ENCODE measurements around the gene GPAM. TPM values are rescaled to one million over a fixed set of nuclear protein-coding genes. Genes with fewer than 3 reads are reported as not detected.

Gene GPAM
- total RNA-seq, 2 experiments from 2014 or later, result 7.5 to 13.0 TPM

DNA sequence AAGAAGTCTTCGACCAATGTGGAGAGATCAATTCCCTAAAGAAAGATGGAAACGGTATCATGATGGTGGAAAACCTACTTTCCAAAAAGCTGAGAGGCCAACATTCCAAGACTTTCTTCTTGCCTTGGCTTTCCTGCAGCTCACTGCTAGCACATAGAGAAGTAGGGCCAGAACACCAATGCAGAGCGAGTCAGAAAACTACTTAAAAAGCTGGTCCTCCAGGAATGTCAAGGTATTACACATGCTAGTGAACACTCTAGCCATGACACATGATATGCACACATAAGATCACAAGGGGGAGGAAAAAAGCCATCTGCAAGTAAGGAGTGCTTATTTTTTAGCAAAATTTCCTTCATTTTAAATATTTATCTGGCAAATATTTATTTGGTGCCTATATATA is 22.7 kb downstream of the GPAM start:
- Histone ChIP-seq H3K36me3 (ENCODE audit: insufficient read depth, low read length) (peaks cover 94% of the 10 kb centered on the region), H3K9me2 (ENCODE audit: insufficient read depth, low read length) (no peaks in the 10 kb centered on the region), H3K27ac (ENCODE audit: low read depth, low read length, poor library complexity, severe bottlenecking) (no peak overlapping the region), H2AFZ (ENCODE audit: low read length) (no peak overlapping the region), H3K4me1 (ENCODE audit: insufficient read depth, low read length, poor library complexity, severe bottlenecking) (no peaks in the 10 kb centered on the region), H3K79me2 (ENCODE audit: insufficient read depth, low read depth, low read length) (no peaks in the 10 kb centered on the region), H3K4me2 (ENCODE audit: low read length) (no peak overlapping the region), H3K9me3 (ENCODE audit: low read length) (no peaks in the 10 kb centered on the region), H4K20me1 (ENCODE audit: insufficient read depth, low read length) (no peaks in the 10 kb centered on the region), H3K4me3 (ENCODE audit: low read depth, low read length, poor library complexity, severe bottlenecking) (no peak overlapping the region)
- ChIA-PET CTCF (ENCODE audit: unreplicated experiment) (no interaction called here), POLR2A (interaction anchor here (0.7 to 1.8 kb wide), 5 partner anchors 10 to 762 kb away, joined by 3 to 6 read pairs (median 3); no protein-coding TSS in a partner anchor)
- intact Hi-C loops (cut with micrococcal nuclease; ENCODE audit: unreplicated experiment), result no loop called here
- BruUV-seq (replicated peaks), result no TSS peak
- TF ChIP-seq EZH2phosphoT487 (IDR thresholded peaks at IDR 0.05; ENCODE audit: borderline replicate concordance, low read depth, low read length), result no peak
- TF ChIP-seq, protein P1, sequence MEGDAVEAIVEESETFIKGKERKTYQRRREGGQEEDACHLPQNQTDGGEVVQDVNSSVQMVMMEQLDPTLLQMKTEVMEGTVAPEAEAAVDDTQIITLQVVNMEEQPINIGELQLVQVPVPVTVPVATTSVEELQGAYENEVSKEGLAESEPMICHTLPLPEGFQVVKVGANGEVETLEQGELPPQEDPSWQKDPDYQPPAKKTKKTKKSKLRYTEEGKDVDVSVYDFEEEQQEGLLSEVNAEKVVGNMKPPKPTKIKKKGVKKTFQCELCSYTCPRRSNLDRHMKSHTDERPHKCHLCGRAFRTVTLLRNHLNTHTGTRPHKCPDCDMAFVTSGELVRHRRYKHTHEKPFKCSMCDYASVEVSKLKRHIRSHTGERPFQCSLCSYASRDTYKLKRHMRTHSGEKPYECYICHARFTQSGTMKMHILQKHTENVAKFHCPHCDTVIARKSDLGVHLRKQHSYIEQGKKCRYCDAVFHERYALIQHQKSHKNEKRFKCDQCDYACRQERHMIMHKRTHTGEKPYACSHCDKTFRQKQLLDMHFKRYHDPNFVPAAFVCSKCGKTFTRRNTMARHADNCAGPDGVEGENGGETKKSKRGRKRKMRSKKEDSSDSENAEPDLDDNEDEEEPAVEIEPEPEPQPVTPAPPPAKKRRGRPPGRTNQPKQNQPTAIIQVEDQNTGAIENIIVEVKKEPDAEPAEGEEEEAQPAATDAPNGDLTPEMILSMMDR (conservative IDR thresholded peaks at IDR 0.05; ENCODE audit: low read length), result no peak
- no peak for DNase-seq (ENCODE audit: low spot score)

DNA sequence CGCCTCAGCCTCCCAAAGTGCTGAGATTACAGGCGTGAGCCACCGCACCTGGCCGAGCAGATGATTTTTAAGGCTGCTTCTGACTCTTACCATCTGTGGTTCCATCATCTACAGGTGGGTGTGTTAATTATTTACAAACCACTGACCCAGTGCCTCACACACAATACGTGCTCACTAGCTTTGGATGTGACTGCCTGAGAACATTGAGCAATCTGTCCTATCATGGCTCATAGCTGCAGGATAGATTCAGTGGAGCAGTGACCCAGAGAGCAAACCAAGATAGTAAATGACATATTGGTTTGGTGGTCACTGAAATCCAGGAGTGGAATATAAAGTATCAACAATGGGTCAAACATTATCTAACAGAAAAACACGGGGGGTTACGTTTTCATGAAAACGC is 24.1 kb downstream of the GPAM start:
- no peak overlapping the region for H2AFZ ChIP-seq (ENCODE audit: low read length)
- TF ChIP-seq, protein P1 (conservative IDR thresholded peaks at IDR 0.05; ENCODE audit: low read length), result no peak
- TF ChIP-seq EZH2phosphoT487 (IDR thresholded peaks at IDR 0.05; ENCODE audit: borderline replicate concordance, low read depth, low read length), result no peak
- H3K4me1 ChIP-seq (ENCODE audit: insufficient read depth, low read length, poor library complexity, severe bottlenecking), result no peaks in the 10 kb centered on the region
- ChIA-PET CTCF (ENCODE audit: unreplicated experiment) (no interaction called here), POLR2A (interaction anchor here (0.5 to 0.7 kb wide), 6 partner anchors 13 to 1441 kb away, joined by 3 to 5 read pairs (median 4); no protein-coding TSS in a partner anchor)
- no peak overlapping the region for H3K4me3 ChIP-seq (ENCODE audit: low read depth, low read length, poor library complexity, severe bottlenecking)
- no peak overlapping the region for H3K4me2 ChIP-seq (ENCODE audit: low read length)
- H3K79me2 ChIP-seq (ENCODE audit: insufficient read depth, low read depth, low read length), result no peaks in the 10 kb centered on the region
- no peaks in the 10 kb centered on the region for H3K9me2 ChIP-seq (ENCODE audit: insufficient read depth, low read length)
- DNase-seq (ENCODE audit: low spot score), result no peak
- no peak overlapping the region for H3K27ac ChIP-seq (ENCODE audit: low read depth, low read length, poor library complexity, severe bottlenecking)
- no peaks in the 10 kb centered on the region for H4K20me1 ChIP-seq (ENCODE audit: insufficient read depth, low read length)
- intact Hi-C loops (cut with micrococcal nuclease; ENCODE audit: unreplicated experiment), result no loop called here
- no TSS peak for BruUV-seq (replicated peaks)
- peaks cover 96% of the 10 kb centered on the region for H3K36me3 ChIP-seq (ENCODE audit: insufficient read depth, low read length)
- H3K9me3 ChIP-seq (ENCODE audit: low read length), result no peaks in the 10 kb centered on the region

DNA sequence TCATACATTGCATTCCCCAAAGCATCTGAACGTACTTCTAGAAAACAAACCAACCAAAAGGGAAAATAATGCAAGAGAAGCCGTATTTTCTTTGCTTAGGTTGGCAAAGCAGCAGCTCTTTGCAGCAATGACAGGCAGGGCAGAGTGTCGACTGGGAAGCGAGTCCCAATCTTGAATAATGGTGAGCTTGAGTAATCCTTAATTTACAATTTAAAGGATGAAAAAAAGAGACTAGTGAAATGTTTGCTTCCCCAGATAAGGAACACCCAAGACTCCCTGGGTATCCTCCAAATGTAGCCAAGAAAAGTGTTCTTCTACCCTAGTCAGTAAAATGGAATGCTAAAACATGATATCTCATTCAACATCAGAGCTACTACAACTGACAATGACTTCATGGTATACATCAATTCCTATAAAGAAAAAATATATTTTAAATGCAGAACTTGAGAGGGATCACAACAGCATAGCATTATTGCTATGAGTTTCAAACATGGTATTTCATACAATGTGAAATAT is 32.0 kb downstream of the GPAM start:
- ChIA-PET POLR2A (interaction anchor here (0.6 kb wide), 1 partner anchor 235 kb away, joined by 3 read pairs; no protein-coding TSS in a partner anchor), CTCF (ENCODE audit: unreplicated experiment) (no interaction called here)
- H3K27ac ChIP-seq (ENCODE audit: low read depth, low read length, poor library complexity, severe bottlenecking), result no peak overlapping the region
- peaks cover 57% of the 10 kb centered on the region for H3K36me3 ChIP-seq (ENCODE audit: insufficient read depth, low read length)
- TF ChIP-seq, protein P1 (conservative IDR thresholded peaks at IDR 0.05; ENCODE audit: low read length), result no peak
- TF ChIP-seq EZH2phosphoT487 (IDR thresholded peaks at IDR 0.05; ENCODE audit: borderline replicate concordance, low read depth, low read length), result no peak
- H2AFZ ChIP-seq (ENCODE audit: low read length), result no peak overlapping the region
- no peaks in the 10 kb centered on the region for H3K79me2 ChIP-seq (ENCODE audit: insufficient read depth, low read depth, low read length)
- H3K4me2 ChIP-seq (ENCODE audit: low read length), result no peak overlapping the region
- no peaks in the 10 kb centered on the region for H3K4me1 ChIP-seq (ENCODE audit: insufficient read depth, low read length, poor library complexity, severe bottlenecking)
- H3K9me2 ChIP-seq (ENCODE audit: insufficient read depth, low read length), result no peaks in the 10 kb centered on the region
- H4K20me1 ChIP-seq (ENCODE audit: insufficient read depth, low read length), result no peaks in the 10 kb centered on the region
- intact Hi-C loops (cut with micrococcal nuclease; ENCODE audit: unreplicated experiment), result no loop called here
- H3K4me3 ChIP-seq (ENCODE audit: low read depth, low read length, poor library complexity, severe bottlenecking), result no peak overlapping the region
- H3K9me3 ChIP-seq (ENCODE audit: low read length), result no peaks in the 10 kb centered on the region
- DNase-seq (ENCODE audit: low spot score), result no peak
- no TSS peak for BruUV-seq (replicated peaks)
